GM20000 (cell line): ENCODE results near the gene NTHL1.

ENCODE experiments used
- DNase-seq: peaks from one replicate; pipeline ENCODE4 v3.0.0; 2012; ENCODE audit warnings: low spot score
- CTCF ChIP-seq: IDR thresholded peaks from 2 replicates; pipeline ENCODE4 v1.5.1; 2012; ENCODE audit warnings: mild to moderate bottlenecking, control low read depth; ENCODE audit errors: extremely low read depth, missing control alignments

The NTHL1 gene

GRCh38 chr16:2092256-2092620, 44.6 kb upstream of the NTHL1 start:
- DNase-seq: no peak
- TF ChIP-seq CTCF: no peak

GRCh38 chr16:2091547-2092255, 44.1 kb upstream of the NTHL1 start:
- TF ChIP-seq CTCF: no peak
- DNase-seq: no peak

- DNase-seq: peak; percentile 97
- peak; percentile 14 for TF ChIP-seq CTCF
Observed at GRCh38 chr16:2090777-2091546, 43.3 kb upstream of the NTHL1 start.

- no peak for TF ChIP-seq CTCF
- DNase-seq: no peak
Observed at GRCh38 chr16:2090481-2090776, 42.8 kb upstream of the NTHL1 start.

- TF ChIP-seq CTCF: no peak
- no peak for DNase-seq
Observed at GRCh38 chr16:2089706-2090480, 42.3 kb upstream of the NTHL1 start.

- no peak for TF ChIP-seq CTCF
- no peak for DNase-seq
Observed at GRCh38 chr16:2088759-2089358, 41.2 kb upstream of the NTHL1 start.
